ENCODE data around the gene FKBP1A.

DNA sequence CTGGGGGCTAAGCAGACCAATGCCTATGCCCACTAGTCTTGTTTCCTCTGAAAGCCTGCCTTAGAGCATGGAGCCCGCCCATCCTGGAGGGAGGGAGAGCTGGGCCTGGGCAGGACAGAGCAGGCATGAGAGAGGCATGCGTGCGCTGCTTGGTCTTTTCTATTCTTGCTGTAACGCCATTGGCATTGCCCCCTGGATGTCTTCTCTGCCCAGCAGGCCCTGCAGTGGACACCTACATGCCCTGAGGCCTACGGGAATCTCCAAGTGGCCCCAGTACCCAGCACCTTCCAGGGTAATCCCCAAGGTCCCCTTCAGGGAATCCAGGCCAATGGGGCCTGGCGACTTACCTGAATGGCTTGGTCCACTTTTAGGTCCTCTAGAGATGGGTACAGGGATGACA is 72.8 kb downstream of the FKBP1A start:
- TF ChIP-seq SUZ12 (IDR thresholded peaks at IDR 0.05) (no peak), FOXA1 (IDR thresholded peaks at IDR 0.05) (no peak), TARDBP (IDR thresholded peaks at IDR 0.05) (no peak), L3MBTL2 (conservative IDR thresholded peaks at IDR 0.05) (no peak), BHLHE40 (IDR thresholded peaks at IDR 0.05; ENCODE audit: borderline replicate concordance) (no peak), SP1 (IDR thresholded peaks at IDR 0.05) (no peak)
